ENCODE data around the gene SDCCAG8.
"Not testable (repeated sequence)": the region's sequence is repeated elsewhere in the genome, so short reads cannot be mapped to it uniquely, and the experiment has no call there.

The SDCCAG8 gene

GRCh38 chr1:243312952-243313634 lies 57.3 kb downstream of the SDCCAG8 start:
- Mint-ChIP-seq H3K4me1 (ENCODE audit: low read depth in 2 of 2) (peaks cover 0 to 3% of the 10 kb centered on the region in 2 donors), H3K27ac (peak overlapping the region in 1 of 2 donors; percentile 27)

GRCh38 chr1:243313635-243314536 lies 58.0 kb downstream of the SDCCAG8 start:
- Mint-ChIP-seq H3K4me3 (no peak overlapping the region), H3K9me3 (no peaks in the 10 kb centered on the region), H3K4me1 (ENCODE audit: low read depth in 2 of 2) (peaks cover 0 to 3% of the 10 kb centered on the region in 2 donors), H3K27ac (peak overlapping the region in 1 of 2 donors; percentile 27), H3K27me3 (no peaks in the 10 kb centered on the region), H3K36me3 (ENCODE audit: insufficient read depth) (peaks cover 11% of the 10 kb centered on the region)
- DNase-seq (no peak), ATAC-seq (replicated peaks) (no peak)

More at GRCh38 chr1:243312952-243313634, 57.3 kb downstream of the SDCCAG8 start:
- DNase-seq (no peak), ATAC-seq (replicated peaks) (no peak)
- H3K27me3 Mint-ChIP-seq = no peaks in the 10 kb centered on the region
- H3K4me3 Mint-ChIP-seq = no peak overlapping the region
- no peaks in the 10 kb centered on the region for H3K9me3 Mint-ChIP-seq
- peaks cover 11% of the 10 kb centered on the region for H3K36me3 Mint-ChIP-seq (ENCODE audit: insufficient read depth)

GRCh38 chr1:243315455-243315854 lies 59.6 kb downstream of the SDCCAG8 start:
- Mint-ChIP-seq H3K27me3 (no peaks in the 10 kb centered on the region), H3K4me3 (no peak overlapping the region), H3K4me1 (ENCODE audit: low read depth in 2 of 2) (peaks cover 0 to 3% of the 10 kb centered on the region in 2 donors), H3K36me3 (ENCODE audit: insufficient read depth) (peaks cover 11% of the 10 kb centered on the region), H3K27ac (peak overlapping the region in 1 of 2 donors; percentile 45), H3K9me3 (no peaks in the 10 kb centered on the region)
- no peak for DNase-seq
- no peak for ATAC-seq (replicated peaks)

- Mint-ChIP-seq H3K36me3 (ENCODE audit: insufficient read depth) (peaks cover 11% of the 10 kb centered on the region), H3K4me3 (no peak overlapping the region), H3K4me1 (ENCODE audit: low read depth in 2 of 2) (peaks cover 0 to 3% of the 10 kb centered on the region in 2 donors), H3K9me3 (no peaks in the 10 kb centered on the region), H3K27ac (no peak overlapping the region), H3K27me3 (no peaks in the 10 kb centered on the region)
- DNase-seq (no peak), ATAC-seq (replicated peaks) (no peak)
Measured at GRCh38 chr1:243315893-243316292, 60.1 kb downstream of the SDCCAG8 start.

GRCh38 chr1:243316366-243316989 lies 60.6 kb downstream of the SDCCAG8 start:
- Mint-ChIP-seq H3K4me1 (ENCODE audit: low read depth in 2 of 2) (peaks cover 0 to 3% of the 10 kb centered on the region in 2 donors), H3K27ac (no peak overlapping the region), H3K4me3 (no peak overlapping the region), H3K9me3 (no peaks in the 10 kb centered on the region), H3K36me3 (ENCODE audit: insufficient read depth) (peaks cover 11% of the 10 kb centered on the region), H3K27me3 (no peaks in the 10 kb centered on the region)
- ATAC-seq (replicated peaks) (no peak), DNase-seq (no peak)

- Mint-ChIP-seq H3K4me3 (no peak overlapping the region), H3K4me1 (ENCODE audit: low read depth in 2 of 2) (no peaks in the 10 kb centered on the region), H3K9me3 (no peaks in the 10 kb centered on the region), H3K36me3 (ENCODE audit: insufficient read depth) (peaks cover 11% of the 10 kb centered on the region), H3K27me3 (no peaks in the 10 kb centered on the region), H3K27ac (peak overlapping the region; percentile 8 to 37)
- ATAC-seq (replicated peaks) = no peak
- DNase-seq = no peak
Measured at GRCh38 chr1:243320224-243320623, 64.4 kb downstream of the SDCCAG8 start.

GRCh38 chr1:243322326-243322725 lies 66.5 kb downstream of the SDCCAG8 start:
- Mint-ChIP-seq H3K4me1 (ENCODE audit: low read depth in 2 of 2) (no peaks in the 10 kb centered on the region), H3K9me3 (no peaks in the 10 kb centered on the region), H3K4me3 (no peak overlapping the region), H3K27ac (no peak overlapping the region), H3K36me3 (ENCODE audit: insufficient read depth) (peaks cover 2% of the 10 kb centered on the region), H3K27me3 (no peaks in the 10 kb centered on the region)
- no peak for DNase-seq
- no peak for ATAC-seq (replicated peaks)

GRCh38 chr1:243323491-243323890 lies 67.7 kb downstream of the SDCCAG8 start:
- Mint-ChIP-seq H3K9me3 (no peaks in the 10 kb centered on the region), H3K27ac (no peak overlapping the region), H3K4me1 (ENCODE audit: low read depth in 2 of 2) (no peaks in the 10 kb centered on the region), H3K36me3 (ENCODE audit: insufficient read depth) (no peaks in the 10 kb centered on the region), H3K4me3 (no peak overlapping the region), H3K27me3 (no peaks in the 10 kb centered on the region)
- DNase-seq = no peak
- no peak for ATAC-seq (replicated peaks)

GRCh38 chr1:243325305-243325890 lies 69.6 kb downstream of the SDCCAG8 start:
- Mint-ChIP-seq H3K27me3 (no peaks in the 10 kb centered on the region), H3K9me3 (no peaks in the 10 kb centered on the region), H3K4me1 (ENCODE audit: low read depth in 2 of 2) (no peaks in the 10 kb centered on the region), H3K4me3 (no peak overlapping the region), H3K27ac (no peak overlapping the region), H3K36me3 (ENCODE audit: insufficient read depth) (no peaks in the 10 kb centered on the region)
- ATAC-seq (replicated peaks) (no peak), DNase-seq (peak; percentile 16 to 37 (median 32))

GRCh38 chr1:243332440-243332839 lies 76.6 kb downstream of the SDCCAG8 start:
- H3K36me3 Mint-ChIP-seq (ENCODE audit: insufficient read depth) = peaks cover 3% of the 10 kb centered on the region
- no peak overlapping the region for H3K4me3 Mint-ChIP-seq

GRCh38 chr1:243335292-243335691 lies 79.5 kb downstream of the SDCCAG8 start:
- no peak for ATAC-seq (replicated peaks)
- Mint-ChIP-seq H3K4me3 (no peak overlapping the region), H3K27ac (no peak overlapping the region), H3K36me3 (ENCODE audit: insufficient read depth) (peaks cover 10% of the 10 kb centered on the region), H3K4me1 (ENCODE audit: low read depth in 2 of 2) (no peaks in the 10 kb centered on the region), H3K27me3 (no peaks in the 10 kb centered on the region), H3K9me3 (no peaks in the 10 kb centered on the region)
- DNase-seq = no peak

More at GRCh38 chr1:243332440-243332839, 76.6 kb downstream of the SDCCAG8 start:
- no peak overlapping the region for H3K27ac Mint-ChIP-seq
- DNase-seq (no peak), ATAC-seq (replicated peaks) (no peak)
- no peaks in the 10 kb centered on the region for H3K4me1 Mint-ChIP-seq (ENCODE audit: low read depth in 2 of 2)
- no peaks in the 10 kb centered on the region for H3K9me3 Mint-ChIP-seq
- H3K27me3 Mint-ChIP-seq = no peaks in the 10 kb centered on the region

GRCh38 chr1:243336163-243336562 lies 80.3 kb downstream of the SDCCAG8 start:
- H3K27ac Mint-ChIP-seq = no peak overlapping the region
- H3K36me3 Mint-ChIP-seq (ENCODE audit: insufficient read depth) = peaks cover 6% of the 10 kb centered on the region

GRCh38 chr1:243338848-243339247 lies 83.0 kb downstream of the SDCCAG8 start:
- H3K4me1 Mint-ChIP-seq (ENCODE audit: low read depth in 2 of 2); H3K27ac Mint-ChIP-seq: not testable (repeated sequence)

More at GRCh38 chr1:243336163-243336562, 80.3 kb downstream of the SDCCAG8 start:
- no peak overlapping the region for H3K4me3 Mint-ChIP-seq
- H3K4me1 Mint-ChIP-seq (ENCODE audit: low read depth in 2 of 2) = no peaks in the 10 kb centered on the region
- no peak for ATAC-seq (replicated peaks)
- H3K9me3 Mint-ChIP-seq = no peaks in the 10 kb centered on the region
- H3K27me3 Mint-ChIP-seq = no peaks in the 10 kb centered on the region
- DNase-seq = no peak

More at GRCh38 chr1:243338848-243339247, 83.0 kb downstream of the SDCCAG8 start:
- H3K9me3 Mint-ChIP-seq; H3K27me3 Mint-ChIP-seq; H3K36me3 Mint-ChIP-seq (ENCODE audit: insufficient read depth); H3K4me3 Mint-ChIP-seq; DNase-seq; ATAC-seq (replicated peaks): not testable (repeated sequence)

All from effector memory CD8-positive, alpha-beta T cell (primary cell).